GM06990 (cell line): ENCODE measurements around the gene KCNN2.

ENCODE experiments used
- DNase-seq: peaks from one replicate; pipeline ENCODE4 v3.0.0-alpha.2; 2011; ENCODE audit not compliant: insufficient read length; ENCODE audit errors: extremely low read depth
- H3K27me3 ChIP-seq: replicated peaks from 2 replicates; pipeline ENCODE4 v1.6.0; 2011; ENCODE audit warnings: low read length; ENCODE audit not compliant: control insufficient read depth, insufficient read depth
- H3K36me3 ChIP-seq: 2 replicates; pipeline ENCODE4 v1.5.1; 2011; ENCODE audit warnings: low read length; ENCODE audit not compliant: control insufficient read depth, insufficient read depth
- H3K4me3 ChIP-seq: replicated peaks from 2 replicates; pipeline ENCODE4 v1.5.1; 2011; ENCODE audit warnings: low read depth, mild to moderate bottlenecking, control low read depth, low read length
- CTCF ChIP-seq: IDR thresholded peaks from 2 replicates; pipeline ENCODE4 v1.5.1; 2011; ENCODE audit warnings: low read length, control low read depth, mild to moderate bottlenecking, inconsistent platforms; ENCODE audit not compliant: insufficient read depth, poor library complexity, severe bottlenecking

Gene KCNN2

DNA sequence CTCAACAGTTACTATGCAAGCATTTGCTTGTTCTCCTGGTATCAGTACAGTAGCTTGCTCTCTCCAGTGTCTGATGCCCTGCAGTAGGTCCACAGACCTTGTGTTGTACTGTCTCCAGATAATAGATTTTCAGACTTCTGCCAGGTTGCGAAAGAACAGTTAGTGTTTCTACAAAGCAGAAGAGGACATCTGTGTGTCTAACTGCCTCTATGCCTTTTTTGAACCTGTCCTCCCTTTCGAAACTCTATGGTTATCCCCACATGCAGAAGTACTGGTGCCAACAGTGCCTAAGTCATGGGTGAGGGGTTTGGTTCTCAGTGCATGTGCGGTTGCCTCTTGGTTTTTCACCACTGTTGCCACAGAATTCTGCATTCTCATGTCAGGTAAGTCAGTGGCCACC lies 45.9 kb downstream of the KCNN2 start:
- H3K4me3 ChIP-seq, result no peak overlapping the region
- H3K36me3 ChIP-seq, result no peaks in the 10 kb centered on the region
- no peaks in the 10 kb centered on the region for H3K27me3 ChIP-seq
- peak; percentile 32 for DNase-seq
- TF ChIP-seq CTCF, result no peak

GRCh38 chr5:114408847-114409246 lies 47.0 kb downstream of the KCNN2 start:
- H3K27me3 ChIP-seq, result no peaks in the 10 kb centered on the region
- H3K36me3 ChIP-seq, result no peaks in the 10 kb centered on the region
- no peak overlapping the region for H3K4me3 ChIP-seq
- no peak for TF ChIP-seq CTCF
- no peak for DNase-seq

GRCh38 chr5:114411380-114411931 lies 49.6 kb downstream of the KCNN2 start:
- no peaks in the 10 kb centered on the region for H3K27me3 ChIP-seq
- H3K4me3 ChIP-seq, result no peak overlapping the region
- no peak for DNase-seq
- no peak for TF ChIP-seq CTCF
- H3K36me3 ChIP-seq, result no peaks in the 10 kb centered on the region

GRCh38 chr5:114412510-114413171 lies 50.8 kb downstream of the KCNN2 start:
- no peak for TF ChIP-seq CTCF
- Histone ChIP-seq H3K36me3 (no peaks in the 10 kb centered on the region), H3K27me3 (no peaks in the 10 kb centered on the region), H3K4me3 (no peak overlapping the region)
- DNase-seq, result peak; percentile 37

- no peak for DNase-seq
- no peaks in the 10 kb centered on the region for H3K27me3 ChIP-seq
- H3K4me3 ChIP-seq, result no peak overlapping the region
- no peak for TF ChIP-seq CTCF
- no peaks in the 10 kb centered on the region for H3K36me3 ChIP-seq
These were observed 53.9 kb downstream of the KCNN2 start for GRCh38 chr5:114415760-114416159.
